Astrocyte (in vitro differentiated cells and primary cell): ENCODE data around the gene PSKH1.

Experiments used
- EZH2 ChIP-seq: IDR thresholded peaks from 2 replicates; pipeline ENCODE4 v1.6.1; 2012; ENCODE audit warnings: mild to moderate bottlenecking, low read length, inconsistent platforms; ENCODE audit not compliant: insufficient read depth
- TF ChIP-seq, protein P1 (sequence below): IDR thresholded peaks from 2 replicates; pipeline ENCODE4 v1.5.1; 2011; ENCODE audit warnings: low read depth, mild to moderate bottlenecking, inconsistent platforms, low read length, moderate library complexity; ENCODE audit not compliant: insufficient read depth

- TF ChIP-seq, protein P1, sequence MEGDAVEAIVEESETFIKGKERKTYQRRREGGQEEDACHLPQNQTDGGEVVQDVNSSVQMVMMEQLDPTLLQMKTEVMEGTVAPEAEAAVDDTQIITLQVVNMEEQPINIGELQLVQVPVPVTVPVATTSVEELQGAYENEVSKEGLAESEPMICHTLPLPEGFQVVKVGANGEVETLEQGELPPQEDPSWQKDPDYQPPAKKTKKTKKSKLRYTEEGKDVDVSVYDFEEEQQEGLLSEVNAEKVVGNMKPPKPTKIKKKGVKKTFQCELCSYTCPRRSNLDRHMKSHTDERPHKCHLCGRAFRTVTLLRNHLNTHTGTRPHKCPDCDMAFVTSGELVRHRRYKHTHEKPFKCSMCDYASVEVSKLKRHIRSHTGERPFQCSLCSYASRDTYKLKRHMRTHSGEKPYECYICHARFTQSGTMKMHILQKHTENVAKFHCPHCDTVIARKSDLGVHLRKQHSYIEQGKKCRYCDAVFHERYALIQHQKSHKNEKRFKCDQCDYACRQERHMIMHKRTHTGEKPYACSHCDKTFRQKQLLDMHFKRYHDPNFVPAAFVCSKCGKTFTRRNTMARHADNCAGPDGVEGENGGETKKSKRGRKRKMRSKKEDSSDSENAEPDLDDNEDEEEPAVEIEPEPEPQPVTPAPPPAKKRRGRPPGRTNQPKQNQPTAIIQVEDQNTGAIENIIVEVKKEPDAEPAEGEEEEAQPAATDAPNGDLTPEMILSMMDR: no peak
- no peak for TF ChIP-seq EZH2
Measured at GRCh38 chr16:67945392-67945933, 52.4 kb downstream of the PSKH1 start.
